ENCODE results near the gene NCAPG2. TPM values are rescaled to one million over a fixed set of nuclear protein-coding genes. Genes with fewer than 3 reads are reported as not detected.
"Not testable (repeated sequence)": the region's sequence is repeated elsewhere in the genome, so short reads cannot be mapped to it uniquely, and the experiment has no call there.

Gene NCAPG2
- total RNA-seq, 2 donors from 2014 or later: 45.0 to 117 TPM

DNA sequence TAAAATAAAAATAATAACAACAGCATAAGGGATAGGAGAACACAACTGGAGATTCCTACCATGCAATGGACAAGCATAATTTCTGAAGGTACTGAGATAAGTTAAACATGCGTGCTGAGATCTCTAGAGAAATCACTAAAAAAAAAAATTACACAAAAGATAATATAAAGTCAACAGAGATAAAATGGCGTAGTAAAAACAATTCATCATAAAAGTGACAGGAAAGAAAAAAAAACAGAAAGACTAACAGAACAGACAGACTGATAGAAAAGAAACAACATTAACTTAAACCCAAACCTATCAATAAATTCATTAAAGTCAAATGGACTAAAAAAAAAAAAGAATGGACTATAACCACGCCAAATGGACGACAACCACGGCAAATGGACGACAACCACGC lies 56.4 kb downstream of the NCAPG2 start:
- H3K27me3 Mint-ChIP-seq: no peaks in the 10 kb centered on the region
- no peak overlapping the region for H3K4me3 Mint-ChIP-seq
- ATAC-seq (no peak), DNase-seq (ENCODE audit: low spot score) (no peak)
- H3K27ac Mint-ChIP-seq: no peak overlapping the region
- peaks cover 22% of the 10 kb centered on the region for H3K36me3 Mint-ChIP-seq
- H3K4me1 Mint-ChIP-seq (ENCODE audit: low read depth in 2 of 2): peaks cover 0 to 3% of the 10 kb centered on the region in 2 donors
- H3K9me3 Mint-ChIP-seq: no peaks in the 10 kb centered on the region

DNA sequence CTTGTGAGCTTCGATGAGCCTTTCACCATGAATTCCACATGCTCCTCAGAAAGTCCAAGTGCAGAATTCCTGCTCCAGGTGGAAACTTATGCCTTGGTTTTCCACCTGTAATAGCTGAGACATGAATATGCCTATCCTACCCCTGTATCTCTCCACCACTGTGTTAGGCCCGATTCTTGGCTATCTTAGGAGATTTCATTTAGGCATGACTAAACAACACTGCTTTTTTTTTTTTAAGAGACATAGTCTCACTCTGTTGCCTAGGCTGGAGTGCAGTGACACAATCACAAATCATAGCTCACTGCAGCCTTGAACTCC lies 57.2 kb downstream of the NCAPG2 start:
- DNase-seq (ENCODE audit: low spot score) (no peak), ATAC-seq (no peak)

DNA sequence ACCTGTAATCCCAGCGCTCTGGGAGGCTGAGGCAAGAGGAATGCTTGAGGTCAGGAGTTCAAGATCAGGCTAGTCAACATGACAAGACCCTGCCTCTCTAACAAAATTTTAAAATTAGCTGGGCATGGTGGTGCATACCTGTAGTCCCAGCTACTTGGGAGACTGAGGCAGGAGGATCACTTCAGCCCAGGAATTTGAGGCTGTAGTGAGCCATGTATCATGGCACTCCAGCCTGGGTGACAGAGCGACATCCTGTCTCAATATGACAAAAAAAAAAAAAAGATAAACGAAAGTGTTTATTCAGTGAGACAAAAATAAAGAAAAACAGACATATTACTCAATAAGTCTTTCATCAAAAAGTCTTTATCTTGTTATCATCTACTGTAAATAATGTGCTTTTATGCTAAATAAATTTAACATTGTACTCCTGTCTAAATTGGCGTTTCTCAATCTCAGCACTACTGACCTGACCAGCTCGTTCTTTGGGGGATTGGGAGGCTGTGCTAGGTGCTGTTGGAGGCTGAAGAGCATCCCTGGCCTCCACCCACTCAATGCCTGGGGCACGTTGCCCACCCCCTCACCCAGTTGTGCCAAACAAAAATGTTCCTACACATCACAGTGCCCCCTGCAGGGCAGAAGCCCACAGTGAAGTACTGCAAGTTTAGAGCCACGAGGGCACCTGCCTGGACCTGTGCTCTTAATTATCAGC lies 57.7 kb downstream of the NCAPG2 start:
- H3K36me3 Mint-ChIP-seq: peaks cover 23% of the 10 kb centered on the region
- ATAC-seq: peak in 1 of 2 donors; percentile 41
- H3K4me1 Mint-ChIP-seq (ENCODE audit: low read depth in 2 of 2): peaks cover 0 to under 1% of the 10 kb centered on the region in 2 donors
- no peaks in the 10 kb centered on the region for H3K27me3 Mint-ChIP-seq
- no peaks in the 10 kb centered on the region for H3K9me3 Mint-ChIP-seq
- no peak overlapping the region for H3K27ac Mint-ChIP-seq
- no peak overlapping the region for H3K4me3 Mint-ChIP-seq
- no peak for DNase-seq (ENCODE audit: low spot score)

More for the DNA sequence above, 57.2 kb downstream of the NCAPG2 start:
- H3K4me1 Mint-ChIP-seq (ENCODE audit: low read depth in 2 of 2): peaks cover 0 to 3% of the 10 kb centered on the region in 2 donors
- H3K27me3 Mint-ChIP-seq: no peaks in the 10 kb centered on the region
- H3K36me3 Mint-ChIP-seq: peaks cover 22% of the 10 kb centered on the region
- no peaks in the 10 kb centered on the region for H3K9me3 Mint-ChIP-seq
- H3K4me3 Mint-ChIP-seq: no peak overlapping the region
- H3K27ac Mint-ChIP-seq: no peak overlapping the region

DNA sequence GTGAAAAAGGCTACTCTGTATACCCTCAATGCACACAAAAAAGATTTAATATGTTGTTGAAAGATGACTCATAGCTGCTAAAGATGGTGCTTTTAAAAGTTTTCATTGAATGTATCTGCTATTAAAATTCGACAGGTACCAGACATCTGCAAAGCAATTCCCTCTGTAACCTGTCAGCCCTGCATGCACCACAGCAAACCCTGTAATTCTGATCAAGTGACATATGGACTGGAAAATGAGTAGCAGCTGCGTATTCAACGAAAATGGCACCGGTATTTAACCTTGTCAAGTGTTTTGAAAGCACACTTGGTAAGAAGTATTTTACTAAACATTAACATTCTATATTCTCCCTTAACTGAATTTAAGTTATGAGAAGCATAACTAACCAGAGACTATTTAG lies 58.8 kb downstream of the NCAPG2 start:
- ATAC-seq: no peak
- H3K4me1 Mint-ChIP-seq (ENCODE audit: low read depth in 2 of 2): no peaks in the 10 kb centered on the region
- no peak overlapping the region for H3K27ac Mint-ChIP-seq
- H3K9me3 Mint-ChIP-seq: no peaks in the 10 kb centered on the region
- H3K27me3 Mint-ChIP-seq: no peaks in the 10 kb centered on the region
- no peak overlapping the region for H3K4me3 Mint-ChIP-seq
- DNase-seq (ENCODE audit: low spot score): no peak
- H3K36me3 Mint-ChIP-seq: peaks cover 31% of the 10 kb centered on the region

DNA sequence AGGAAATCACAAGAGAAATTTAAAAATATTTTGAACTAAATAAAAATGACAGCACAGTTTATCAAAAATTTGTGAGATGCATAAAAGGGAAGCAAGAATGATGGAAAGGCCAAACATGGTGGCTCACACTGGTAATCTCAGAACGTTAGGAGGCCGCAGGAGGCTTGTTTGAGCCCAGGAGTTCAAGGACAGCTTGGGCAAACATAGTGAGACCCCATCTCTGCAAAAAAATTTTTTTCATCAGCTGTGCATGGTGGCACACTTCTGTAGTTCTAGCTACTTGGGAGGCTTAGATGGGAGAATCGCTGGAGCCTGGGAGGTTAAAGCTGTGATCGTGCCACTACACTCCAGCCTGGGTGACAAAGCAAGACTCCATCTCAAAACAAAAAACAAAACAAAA lies 62.5 kb downstream of the NCAPG2 start:
- ATAC-seq (no peak), DNase-seq (ENCODE audit: low spot score) (no peak)
- H3K36me3 Mint-ChIP-seq: peaks cover 42% of the 10 kb centered on the region
- H3K27me3 Mint-ChIP-seq: no peaks in the 10 kb centered on the region
- no peaks in the 10 kb centered on the region for H3K9me3 Mint-ChIP-seq
- H3K4me3 Mint-ChIP-seq: no peak overlapping the region
- peaks cover 7 to 9% of the 10 kb centered on the region in 2 donors for H3K4me1 Mint-ChIP-seq (ENCODE audit: low read depth in 2 of 2)
- H3K27ac Mint-ChIP-seq: no peak overlapping the region

DNA sequence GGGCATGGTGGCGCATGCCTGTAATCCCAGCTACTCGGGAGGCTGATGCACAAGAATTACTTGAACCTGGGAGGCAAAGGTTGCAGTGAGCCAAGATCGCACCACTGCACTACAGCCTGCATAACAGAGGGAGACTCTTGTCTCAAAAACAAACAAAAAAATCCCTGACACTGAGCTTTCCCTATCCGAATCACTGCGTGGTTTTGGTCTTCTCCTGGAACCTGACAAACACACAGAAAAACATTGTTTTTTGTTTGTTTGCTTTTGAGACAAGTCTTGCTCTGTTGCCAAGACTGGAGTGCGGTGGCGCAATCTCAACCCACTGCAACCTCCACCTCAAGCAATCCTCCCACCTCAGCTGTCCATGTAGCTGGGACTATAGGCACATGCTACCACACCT lies 66.6 kb downstream of the NCAPG2 start:
- H3K27ac Mint-ChIP-seq: no peak overlapping the region
- no peak overlapping the region for H3K4me3 Mint-ChIP-seq
- peaks cover 28% of the 10 kb centered on the region for H3K36me3 Mint-ChIP-seq
- H3K9me3 Mint-ChIP-seq: no peaks in the 10 kb centered on the region
- H3K27me3 Mint-ChIP-seq: no peaks in the 10 kb centered on the region
- ATAC-seq (no peak), DNase-seq (ENCODE audit: low spot score) (no peak)
- H3K4me1 Mint-ChIP-seq (ENCODE audit: low read depth in 2 of 2): peaks cover 7 to 9% of the 10 kb centered on the region in 2 donors

DNA sequence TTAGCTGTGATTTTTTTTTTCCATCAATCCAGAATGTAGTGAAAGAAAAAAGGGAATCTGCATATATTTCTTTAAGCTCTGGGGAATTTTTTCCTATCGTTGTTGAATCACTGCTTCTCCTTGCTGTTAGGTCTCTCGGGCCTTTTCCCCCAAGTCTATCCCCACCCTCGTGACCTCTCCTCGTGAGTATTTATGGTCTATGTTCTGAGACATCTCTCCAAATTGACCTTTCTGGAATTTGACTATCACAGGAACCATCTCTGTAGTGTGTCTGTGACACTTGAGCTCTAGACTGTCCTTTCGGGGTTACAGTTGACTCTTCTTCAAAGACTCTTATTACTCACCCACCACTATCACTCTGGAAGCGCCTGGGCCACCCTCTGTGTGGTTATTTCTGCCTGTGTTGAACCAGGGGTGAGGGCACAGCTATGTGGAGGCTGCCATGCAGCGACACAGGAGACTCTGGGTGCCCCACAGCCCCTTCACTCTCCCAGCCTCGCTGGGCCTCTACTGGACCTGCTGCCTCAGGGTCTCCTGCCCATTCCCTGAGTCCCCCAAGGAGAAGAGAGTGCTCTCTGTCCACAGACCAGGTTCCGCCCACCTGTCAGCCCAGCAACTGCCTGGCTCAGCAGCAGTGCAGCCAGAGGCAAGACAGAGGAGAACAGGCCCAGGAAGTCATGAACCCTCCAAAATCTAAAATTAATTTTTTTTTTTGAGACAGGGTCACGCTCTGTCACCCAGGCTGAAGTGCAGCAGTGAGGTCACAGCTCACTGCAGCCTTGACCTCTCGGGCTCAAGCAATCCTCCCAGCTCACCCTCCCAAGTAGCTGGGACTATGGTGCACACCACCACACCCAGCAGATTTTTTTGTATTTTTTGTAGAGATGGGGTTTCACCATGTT lies 71.3 kb downstream of the NCAPG2 start:
- peak; percentile 20 to 31 for ATAC-seq

DNA sequence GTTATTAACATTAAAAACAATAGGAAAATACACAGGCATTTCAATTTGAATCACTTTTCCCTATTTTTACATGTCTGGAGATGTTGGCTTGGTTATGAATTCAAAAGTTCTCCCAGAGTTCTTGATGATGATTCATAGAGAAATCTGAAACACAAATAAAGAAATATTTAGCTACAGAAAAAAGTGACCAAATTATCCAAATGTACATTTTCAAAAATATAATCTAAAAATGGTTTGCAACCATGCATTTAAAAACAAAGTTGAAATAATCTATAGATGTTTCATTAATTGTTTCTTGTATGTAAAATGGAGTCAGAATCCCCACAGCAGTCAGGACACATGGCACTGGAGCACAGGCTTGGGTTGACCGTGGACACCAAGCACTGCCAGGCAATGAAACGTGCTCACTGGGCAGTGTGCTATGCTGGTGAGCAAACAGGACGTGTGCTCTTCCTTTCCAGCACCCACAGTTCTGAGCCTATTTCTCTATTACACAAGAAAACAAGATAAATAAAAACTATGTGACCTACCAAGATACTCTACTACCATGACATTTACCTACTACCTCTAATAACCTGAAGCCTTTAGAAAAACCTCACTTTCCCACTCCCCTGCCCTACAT lies 72.9 kb downstream of the NCAPG2 start:
- Mint-ChIP-seq H3K4me3 (no peak overlapping the region), H3K27ac (no peak overlapping the region), H3K36me3 (no peaks in the 10 kb centered on the region), H3K4me1 (ENCODE audit: low read depth in 2 of 2) (no peaks in the 10 kb centered on the region), H3K27me3 (no peaks in the 10 kb centered on the region), H3K9me3 (no peaks in the 10 kb centered on the region)
- DNase-seq (ENCODE audit: low spot score) (no peak), ATAC-seq (no peak)

More for the DNA sequence above, 71.3 kb downstream of the NCAPG2 start:
- Mint-ChIP-seq H3K36me3 (no peaks in the 10 kb centered on the region), H3K9me3 (no peaks in the 10 kb centered on the region), H3K27ac (no peak overlapping the region), H3K27me3 (no peaks in the 10 kb centered on the region), H3K4me3 (no peak overlapping the region), H3K4me1 (ENCODE audit: low read depth in 2 of 2) (peaks cover 3% of the 10 kb centered on the region in 2 donors)
- no peak for DNase-seq (ENCODE audit: low spot score)

DNA sequence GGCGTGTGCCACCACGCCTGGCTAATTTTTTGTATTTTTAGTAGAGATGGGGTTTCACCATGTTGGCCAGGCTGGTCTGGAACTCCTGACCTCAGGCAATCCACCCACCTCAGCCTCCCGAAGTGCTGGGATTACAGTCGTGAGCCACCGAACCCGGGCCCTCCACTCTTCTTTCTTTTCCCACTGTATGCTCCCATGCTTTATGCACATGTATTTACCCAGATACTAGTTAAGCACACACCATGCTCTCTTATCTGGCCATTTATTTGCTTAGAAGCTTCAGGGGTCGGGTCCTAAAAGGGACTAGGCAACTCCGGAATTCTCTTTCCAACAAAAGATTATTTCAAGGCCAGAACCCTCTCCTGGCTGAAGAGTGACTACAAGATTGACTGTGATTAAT lies 78.3 kb downstream of the NCAPG2 start:
- not testable (repeated sequence) for H3K27me3 Mint-ChIP-seq; H3K4me3 Mint-ChIP-seq; H3K4me1 Mint-ChIP-seq (ENCODE audit: low read depth in 2 of 2); H3K36me3 Mint-ChIP-seq; DNase-seq (ENCODE audit: low spot score); ATAC-seq; H3K27ac Mint-ChIP-seq; H3K9me3 Mint-ChIP-seq

DNA sequence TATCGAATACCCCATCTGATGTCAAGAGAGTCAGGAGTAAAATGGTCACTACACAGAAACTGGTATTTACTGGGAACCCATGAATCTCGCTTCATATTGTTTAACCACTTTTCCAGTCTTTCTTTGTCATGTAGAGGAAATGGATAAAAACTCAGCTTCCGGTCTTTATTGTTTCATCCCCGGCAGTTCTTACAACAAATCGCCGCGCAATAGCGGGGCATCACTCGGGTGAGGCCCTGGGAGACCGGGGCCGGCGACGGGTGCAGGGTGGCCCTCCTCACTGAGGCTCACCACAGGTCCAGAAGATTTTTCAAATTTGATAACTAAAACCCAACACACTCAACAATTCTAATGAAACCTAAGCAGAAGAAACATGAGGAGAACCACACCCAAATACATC lies 81.4 kb downstream of the NCAPG2 start:
- DNase-seq (ENCODE audit: low spot score) (no peak), ATAC-seq (no peak)
- Mint-ChIP-seq H3K4me1 (ENCODE audit: low read depth in 2 of 2) (no peaks in the 10 kb centered on the region), H3K4me3 (no peak overlapping the region), H3K36me3 (no peaks in the 10 kb centered on the region), H3K27ac (no peak overlapping the region), H3K9me3 (no peaks in the 10 kb centered on the region), H3K27me3 (no peaks in the 10 kb centered on the region)

DNA sequence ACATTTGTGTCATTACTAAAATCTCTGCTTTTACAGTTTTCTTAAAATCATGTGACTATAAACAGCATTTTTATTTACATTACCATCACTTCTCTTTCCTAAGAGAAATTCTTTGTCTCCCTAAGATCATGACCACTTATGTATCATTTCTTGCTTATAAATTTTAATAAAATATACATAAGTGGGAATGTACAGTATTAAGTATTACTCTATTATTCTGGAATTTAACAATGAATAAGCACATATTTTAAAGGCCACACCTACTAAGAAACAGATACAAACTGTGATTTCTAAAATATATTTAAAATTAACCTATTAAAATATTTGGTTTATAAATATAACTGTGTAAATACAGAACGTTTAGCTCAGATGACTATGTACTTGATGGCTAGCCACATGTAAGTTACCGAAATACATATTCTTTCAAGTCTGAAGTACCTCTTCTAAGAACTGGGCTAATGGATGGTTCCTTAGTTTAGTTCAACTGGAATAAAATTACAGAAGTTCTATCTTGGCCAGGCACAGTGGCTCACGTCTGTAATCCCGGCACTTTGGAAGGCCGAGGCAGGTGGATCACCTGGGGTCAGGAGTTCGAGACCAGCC lies 83.7 kb downstream of the NCAPG2 start:
- no peak for ATAC-seq
- no peak for DNase-seq (ENCODE audit: low spot score)
- H3K27me3 Mint-ChIP-seq: no peaks in the 10 kb centered on the region
- no peak overlapping the region for H3K27ac Mint-ChIP-seq
- no peaks in the 10 kb centered on the region for H3K4me1 Mint-ChIP-seq (ENCODE audit: low read depth in 2 of 2)
- no peak overlapping the region for H3K4me3 Mint-ChIP-seq
- no peaks in the 10 kb centered on the region for H3K36me3 Mint-ChIP-seq
- no peaks in the 10 kb centered on the region for H3K9me3 Mint-ChIP-seq

DNA sequence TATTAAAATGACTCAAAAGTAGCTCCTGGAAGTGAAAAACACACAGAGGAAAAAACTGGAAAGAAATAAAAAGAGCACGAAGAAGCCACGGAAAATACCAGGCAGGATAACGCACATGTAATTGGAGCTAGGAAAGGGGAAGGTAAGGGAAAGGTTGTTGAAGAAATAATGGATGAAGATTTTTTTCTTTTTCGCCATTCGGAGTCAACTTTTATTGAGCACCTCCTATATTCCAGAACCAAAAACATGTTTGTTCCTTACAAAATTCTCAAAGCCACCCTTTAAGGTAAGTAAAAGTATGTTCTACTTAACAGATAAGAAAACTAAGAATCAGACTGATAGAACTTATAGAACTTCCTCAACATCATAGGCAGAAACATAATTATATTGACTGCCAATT lies 84.2 kb downstream of the NCAPG2 start:
- H3K9me3 Mint-ChIP-seq: no peaks in the 10 kb centered on the region

DNA sequence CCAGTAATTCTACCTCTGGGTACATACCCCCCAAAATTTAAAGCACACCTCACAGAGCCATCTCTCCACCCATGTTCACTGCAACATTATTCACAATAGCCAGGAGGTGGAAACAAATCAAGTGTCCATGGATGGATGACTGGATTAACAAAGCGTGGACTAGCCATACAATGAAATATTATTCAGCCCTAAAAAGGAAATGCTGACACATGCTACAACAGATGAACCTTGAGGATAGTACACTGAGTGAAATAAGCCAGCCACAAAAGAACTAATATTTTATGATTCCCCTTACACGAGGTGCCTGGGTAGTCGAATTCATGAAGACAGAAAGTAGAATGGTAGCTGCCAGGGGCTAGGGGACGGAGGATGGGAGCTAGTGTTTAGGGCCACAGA lies 85.9 kb downstream of the NCAPG2 start:
- DNase-seq (ENCODE audit: low spot score) (no peak), ATAC-seq (no peak)
- Mint-ChIP-seq H3K27me3 (no peaks in the 10 kb centered on the region), H3K27ac (no peak overlapping the region), H3K36me3 (no peaks in the 10 kb centered on the region), H3K4me3 (no peak overlapping the region), H3K4me1 (ENCODE audit: low read depth in 2 of 2) (no peaks in the 10 kb centered on the region), H3K9me3 (no peaks in the 10 kb centered on the region)

More for the DNA sequence above, 84.2 kb downstream of the NCAPG2 start:
- no peak for DNase-seq (ENCODE audit: low spot score)
- Mint-ChIP-seq H3K4me1 (ENCODE audit: low read depth in 2 of 2) (no peaks in the 10 kb centered on the region), H3K4me3 (no peak overlapping the region), H3K27ac (no peak overlapping the region), H3K36me3 (no peaks in the 10 kb centered on the region), H3K27me3 (no peaks in the 10 kb centered on the region)
- no peak for ATAC-seq

DNA sequence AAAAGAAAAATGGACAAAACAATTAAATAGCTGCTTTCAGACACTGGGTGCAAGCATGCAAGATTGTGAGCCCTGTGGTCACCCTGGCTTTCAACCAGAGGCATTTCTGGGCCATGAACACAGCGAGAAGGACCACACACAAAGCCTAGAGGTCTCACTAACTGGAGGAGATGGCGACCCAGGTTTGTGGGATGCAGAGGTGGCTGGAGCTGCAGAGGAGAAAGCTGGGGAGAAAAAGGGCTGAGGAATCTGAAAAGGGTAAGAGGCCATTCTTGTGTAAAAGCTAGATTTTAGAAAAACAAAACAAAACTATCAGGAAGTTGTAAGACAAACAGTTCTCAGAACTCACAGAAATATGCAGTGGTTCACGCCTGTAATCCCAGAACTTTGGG lies 86.9 kb downstream of the NCAPG2 start:
- DNase-seq (ENCODE audit: low spot score) (no peak), ATAC-seq (no peak)
- Mint-ChIP-seq H3K27ac (no peak overlapping the region), H3K4me3 (no peak overlapping the region), H3K36me3 (no peaks in the 10 kb centered on the region), H3K9me3 (no peaks in the 10 kb centered on the region), H3K4me1 (ENCODE audit: low read depth in 2 of 2) (no peaks in the 10 kb centered on the region), H3K27me3 (no peaks in the 10 kb centered on the region)
